Colonic mucosa (tissue), 4 donors: ENCODE measurements around the gene HNRNPAB. TPM values are rescaled to one million over a fixed set of nuclear protein-coding genes. Genes with fewer than 3 reads are reported as not detected.
A peak's percentile ranks its signal among the peaks of the same experiment; 100 is the strongest.

Experiments used
- DNase-seq: peaks from one replicate; pipeline ENCODE4 v3.0.0-alpha.2; 2020
- H3K27ac ChIP-seq: fragments of 200-600 bp; one replicate; pipeline ENCODE4 v1.8.0; 2021
- H3K27me3 ChIP-seq: fragments of 200-600 bp; one replicate; pipeline ENCODE4 v1.8.0; 2021
- H3K36me3 ChIP-seq: fragments of 200-600 bp; one replicate; pipeline ENCODE4 v1.8.0; 2021
- H3K4me1 ChIP-seq: fragments of 200-600 bp; one replicate; pipeline ENCODE4 v1.8.0; 2021; ENCODE audit warnings: mild to moderate bottlenecking
- H3K4me3 ChIP-seq: fragments of 200-600 bp; one replicate; pipeline ENCODE4 v1.8.0; 2021
- H3K9ac ChIP-seq, 2 donors: one replicate each; pipeline ENCODE4 v1.7.0; 2013; ENCODE audit warnings: control low read depth in 2 of 2, low read depth in 2 of 2, low read length in 2 of 2
- H3K9me3 ChIP-seq: fragments of 200-600 bp; one replicate; pipeline ENCODE4 v1.8.0; 2021
- intact Hi-C: fragments of 100-400 bp; cut with DNase I; formaldehyde crosslinking; loops from one replicate; pipeline ENCODE4 v1.14.1; 2022
- total RNA-seq, 2 donors: library from RNA; stranded (reverse); fragmentation: NEBNext Ultra II Directional in 1 of 2; extraction: Animal tissue kit (Norgen Biotek cat#: 25700) in 1 of 2; gene quantifications; one replicate each; pipeline ENCODE4 v1.2.1, GENCODE V29; 2021
- TF ChIP-seq, protein P1 (sequence below): fragments of 200-600 bp; IDR thresholded peaks from one replicate; pipeline ENCODE4 v1.8.0; 2022; ENCODE audit warnings: antibody characterized with exemption, mild to moderate bottlenecking
- donor health status: healthy.
- donor health status: DM: no; HTN: no; CAD: no.
- donor health status: DM: no; HTN: no; CAD: no.

Gene HNRNPAB
- total RNA-seq, 2 donors from 2014 or later = 286 to 385 TPM

DNA sequence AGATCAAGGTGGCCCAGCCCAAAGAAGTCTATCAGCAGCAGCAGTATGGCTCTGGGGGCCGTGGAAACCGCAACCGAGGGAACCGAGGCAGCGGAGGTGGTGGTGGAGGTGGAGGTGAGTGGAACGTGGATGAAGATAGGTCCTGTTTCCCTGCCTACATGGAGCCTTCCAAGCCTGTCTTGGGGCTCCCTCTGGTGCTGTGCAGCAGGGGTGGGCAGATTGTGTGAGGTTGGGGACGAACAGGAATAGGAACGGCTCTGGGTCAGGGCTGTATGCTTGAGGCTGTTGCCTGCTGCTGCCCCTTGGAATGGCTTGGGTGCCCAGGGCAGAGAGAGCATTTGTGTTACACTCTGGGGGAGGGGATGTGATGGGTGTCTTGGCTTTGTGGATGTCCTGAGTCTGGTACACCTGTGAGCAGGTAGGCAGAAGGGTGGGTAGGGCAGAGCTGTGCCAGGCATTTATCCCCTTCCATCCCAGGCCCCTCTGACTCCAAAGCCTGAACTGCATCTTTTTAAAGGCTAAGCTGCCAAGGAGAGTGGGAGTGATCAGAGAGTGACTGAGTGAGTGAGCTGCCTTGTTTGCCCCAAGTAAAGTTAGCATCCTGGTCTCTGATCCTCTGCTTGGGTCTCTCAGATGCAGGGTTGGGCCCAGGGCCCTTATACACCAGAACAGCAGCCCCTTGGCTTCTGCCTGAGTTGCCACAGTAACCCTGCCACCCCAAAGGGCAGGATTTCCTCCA is 5.2 kb downstream of the HNRNPAB start:
- Histone ChIP-seq H3K9me3 (no peaks in the 10 kb centered on the region), H3K36me3 (peaks cover 17% of the 10 kb centered on the region), H3K27me3 (no peaks in the 10 kb centered on the region), H3K27ac (peak overlapping the region; percentile 95), H3K4me3 (no peak overlapping the region), H3K4me1 (peaks cover 28% of the 10 kb centered on the region), H3K9ac (peak overlapping the region; percentile 38 to 99)
- DNase-seq = no peak
- TF ChIP-seq, protein P1, sequence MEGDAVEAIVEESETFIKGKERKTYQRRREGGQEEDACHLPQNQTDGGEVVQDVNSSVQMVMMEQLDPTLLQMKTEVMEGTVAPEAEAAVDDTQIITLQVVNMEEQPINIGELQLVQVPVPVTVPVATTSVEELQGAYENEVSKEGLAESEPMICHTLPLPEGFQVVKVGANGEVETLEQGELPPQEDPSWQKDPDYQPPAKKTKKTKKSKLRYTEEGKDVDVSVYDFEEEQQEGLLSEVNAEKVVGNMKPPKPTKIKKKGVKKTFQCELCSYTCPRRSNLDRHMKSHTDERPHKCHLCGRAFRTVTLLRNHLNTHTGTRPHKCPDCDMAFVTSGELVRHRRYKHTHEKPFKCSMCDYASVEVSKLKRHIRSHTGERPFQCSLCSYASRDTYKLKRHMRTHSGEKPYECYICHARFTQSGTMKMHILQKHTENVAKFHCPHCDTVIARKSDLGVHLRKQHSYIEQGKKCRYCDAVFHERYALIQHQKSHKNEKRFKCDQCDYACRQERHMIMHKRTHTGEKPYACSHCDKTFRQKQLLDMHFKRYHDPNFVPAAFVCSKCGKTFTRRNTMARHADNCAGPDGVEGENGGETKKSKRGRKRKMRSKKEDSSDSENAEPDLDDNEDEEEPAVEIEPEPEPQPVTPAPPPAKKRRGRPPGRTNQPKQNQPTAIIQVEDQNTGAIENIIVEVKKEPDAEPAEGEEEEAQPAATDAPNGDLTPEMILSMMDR = no peak
- intact Hi-C loops = no loop called here

GRCh38 chr5:178210073-178210535 is 5.8 kb downstream of the HNRNPAB start:
- DNase-seq = no peak
- Histone ChIP-seq H3K27ac (peak overlapping the region; percentile 95), H3K9me3 (no peaks in the 10 kb centered on the region), H3K4me3 (no peak overlapping the region), H3K36me3 (peaks cover 17% of the 10 kb centered on the region), H3K27me3 (no peaks in the 10 kb centered on the region), H3K9ac (peak overlapping the region; percentile 38 to 99), H3K4me1 (peaks cover 34% of the 10 kb centered on the region)
- intact Hi-C loops = no loop called here
- TF ChIP-seq, protein P1 = no peak

DNA sequence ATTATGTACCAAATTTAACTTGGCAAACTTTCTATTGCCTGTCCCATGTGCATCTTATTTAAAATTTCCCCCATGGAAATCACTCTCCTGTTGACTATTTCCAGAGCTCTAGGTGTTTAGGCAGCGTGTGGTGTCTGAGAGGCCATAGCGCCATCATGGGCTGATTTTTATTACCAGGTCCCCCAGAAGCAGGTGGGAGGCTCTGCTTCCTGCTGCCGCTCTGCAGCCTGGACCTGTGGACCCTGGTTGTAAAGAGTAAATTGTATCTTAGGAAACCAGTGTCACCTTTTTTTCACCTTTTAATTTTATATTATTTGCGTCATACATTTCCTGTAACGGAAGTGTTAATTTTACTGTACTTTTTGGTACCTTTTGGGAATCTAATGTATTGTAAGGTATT is 6.4 kb downstream of the HNRNPAB start:
- Histone ChIP-seq H3K36me3 (peaks cover 17% of the 10 kb centered on the region), H3K4me3 (no peak overlapping the region), H3K27ac (peak overlapping the region; percentile 95), H3K27me3 (no peaks in the 10 kb centered on the region), H3K9me3 (no peaks in the 10 kb centered on the region), H3K9ac (peak overlapping the region in 1 of 2 donors; percentile 99), H3K4me1 (peaks cover 40% of the 10 kb centered on the region)
- TF ChIP-seq, protein P1 = no peak
- DNase-seq = no peak
- intact Hi-C loops = no loop called here

- peak; percentile 17 for DNase-seq
- peaks cover 17% of the 10 kb centered on the region for H3K36me3 ChIP-seq
- H3K4me3 ChIP-seq = no peak overlapping the region
- no peaks in the 10 kb centered on the region for H3K9me3 ChIP-seq
- H3K27me3 ChIP-seq = no peaks in the 10 kb centered on the region
- H3K9ac ChIP-seq = peak overlapping the region in 1 of 2 donors; percentile 80
- H3K27ac ChIP-seq = peak overlapping the region; percentile 95
- H3K4me1 ChIP-seq = peaks cover 40% of the 10 kb centered on the region
- TF ChIP-seq, protein P1 = no peak
- intact Hi-C loops = no loop called here
Measured at GRCh38 chr5:178211095-178212048, 7.0 kb downstream of the HNRNPAB start.

DNA sequence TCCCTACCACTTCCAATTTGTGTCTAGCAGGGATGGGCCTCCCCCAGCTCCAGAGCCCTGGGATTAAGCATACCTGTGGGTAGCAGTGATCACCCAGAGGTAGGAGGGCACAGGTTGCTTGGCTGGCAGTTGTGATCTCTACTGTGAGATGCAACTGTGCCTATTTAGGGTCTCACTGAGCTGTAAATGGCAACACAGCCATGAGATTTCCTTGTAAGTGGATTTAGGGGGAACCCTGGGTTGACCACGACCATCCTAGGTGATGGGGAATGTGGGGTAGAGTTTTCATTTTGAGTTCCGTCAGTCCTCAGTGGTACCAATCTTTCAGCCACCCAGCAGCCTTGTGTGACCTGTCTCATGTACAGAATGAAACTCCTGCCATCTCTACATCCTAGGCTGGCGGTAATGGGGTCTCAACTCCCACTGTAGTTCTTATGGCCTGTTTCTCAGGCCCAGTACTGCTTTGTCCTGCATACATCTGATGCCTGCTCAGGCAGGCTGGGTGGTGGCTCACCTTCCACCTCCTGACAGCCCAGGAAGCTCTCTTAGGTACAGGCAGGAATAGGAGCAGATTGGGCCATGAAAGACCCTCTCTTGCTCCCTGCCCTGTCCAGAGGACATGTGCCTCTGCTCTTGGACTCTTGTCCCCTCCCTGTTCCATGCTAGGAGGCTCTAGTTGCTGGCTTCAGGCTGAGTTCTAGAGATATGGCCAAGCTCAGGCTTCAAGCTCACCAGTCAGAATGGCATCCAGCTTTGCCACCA is 8.1 kb downstream of the HNRNPAB start:
- H3K9me3 ChIP-seq = no peaks in the 10 kb centered on the region
- H3K4me1 ChIP-seq = peaks cover 37% of the 10 kb centered on the region
- no peaks in the 10 kb centered on the region for H3K27me3 ChIP-seq
- TF ChIP-seq, protein P1 = no peak
- peak overlapping the region; percentile 19 to 80 for H3K9ac ChIP-seq
- H3K4me3 ChIP-seq = no peak overlapping the region
- no peak for DNase-seq
- H3K27ac ChIP-seq = peak overlapping the region; percentile 90
- intact Hi-C loops = no loop called here
- peaks cover 17% of the 10 kb centered on the region for H3K36me3 ChIP-seq
